SK-N-MC (cell line): ENCODE measurements around the gene P2RY12.

ENCODE experiments used
- DNase-seq: peaks from one replicate; pipeline ENCODE4 v3.0.0-alpha.2; 2011; ENCODE audit warnings: low read depth, low spot score
- H3K27ac ChIP-seq: fragments of 200-600 bp; sonication (generic); 2 replicates; pipeline ENCODE4 v1.5.1; 2016; ENCODE audit warnings: mixed run types
- H3K36me3 ChIP-seq: fragments of 200-600 bp; sonication (generic); 2 replicates; pipeline ENCODE4 v1.6.1; 2017; ENCODE audit warnings: antibody characterized with exemption, low read length, mixed read lengths; ENCODE audit not compliant: insufficient read depth
- H3K4me3 ChIP-seq: fragments of 200-600 bp; sonication (generic); 2 replicates; pipeline ENCODE4 v1.5.1; 2016
- H3K9ac ChIP-seq: fragments of 200-600 bp; sonication (generic); 2 replicates; pipeline ENCODE4 v1.8.0; 2017; ENCODE audit warnings: mixed run types, mixed read lengths; ENCODE audit not compliant: insufficient read length
- H3K9me3 ChIP-seq: fragments of 200-600 bp; sonication (generic); 2 replicates; pipeline ENCODE4 v1.6.1; 2017; ENCODE audit warnings: low read depth, mild to moderate bottlenecking, antibody characterized with exemption, low read length, moderate library complexity, mixed read lengths
- EZH2 ChIP-seq: fragments of 200-600 bp; sonication (generic); IDR thresholded peaks from one replicate; pipeline ENCODE4 v1.6.1; 2017; ENCODE audit warnings: antibody characterized with exemption
- FOXP2 ChIP-seq: optimal IDR thresholded peaks from 2 replicates; pipeline ENCODE3; 2011; ENCODE audit warnings: mild to moderate bottlenecking, moderate library complexity; ENCODE audit not compliant: insufficient read depth; ENCODE audit errors: extremely low read length, control extremely low read depth
- POLR2AphosphoS5 ChIP-seq: IDR thresholded peaks from 2 replicates; pipeline ENCODE4 v1.6.1; 2012; ENCODE audit warnings: mild to moderate bottlenecking, low read depth, low read length, borderline replicate concordance

The P2RY12 gene

DNA sequence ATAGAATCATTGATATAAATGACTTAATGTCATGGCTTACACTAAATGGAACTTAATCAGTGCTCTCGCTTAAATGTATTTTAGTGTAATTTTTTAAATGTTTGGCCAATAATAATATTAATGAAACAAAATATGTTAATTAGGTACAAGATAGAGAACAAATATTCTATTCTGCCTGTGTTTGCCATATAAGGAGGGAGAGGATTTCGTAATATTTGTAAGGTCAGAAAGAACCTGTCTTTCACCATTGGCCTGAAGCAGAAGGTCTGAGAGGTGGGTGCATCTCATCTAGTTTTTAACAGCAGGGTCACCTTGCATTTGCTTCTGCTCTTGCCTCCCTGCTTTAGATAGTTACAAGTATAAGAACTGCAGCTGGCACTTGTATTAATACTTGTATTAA lies 70.4 kb downstream of the P2RY12 start:
- H3K9me3 ChIP-seq = no peaks in the 10 kb centered on the region
- H3K9ac ChIP-seq = no peak overlapping the region
- H3K27ac ChIP-seq = no peak overlapping the region
- TF ChIP-seq POLR2AphosphoS5 = no peak
- TF ChIP-seq FOXP2 = no peak
- TF ChIP-seq EZH2 = no peak
- DNase-seq = no peak
- H3K36me3 ChIP-seq = no peaks in the 10 kb centered on the region
- H3K4me3 ChIP-seq = no peak overlapping the region

DNA sequence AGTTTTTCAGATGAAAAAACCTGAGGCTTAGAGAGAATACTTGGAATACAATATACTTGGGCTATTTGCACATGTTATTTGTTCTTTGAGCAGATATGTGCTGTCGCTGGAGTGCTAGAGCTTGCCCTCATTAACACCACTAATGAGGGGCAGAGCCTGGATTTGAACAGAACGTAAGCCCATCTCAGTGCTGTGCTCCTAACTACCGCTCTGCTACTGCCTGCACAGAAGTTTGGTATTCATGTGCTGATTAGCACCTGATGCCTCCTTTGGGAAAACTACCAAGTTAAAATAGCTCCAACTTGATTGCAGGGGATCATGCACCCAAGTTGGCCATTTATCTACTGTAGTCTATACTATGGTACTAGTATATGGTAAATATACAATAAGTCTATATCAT lies 71.6 kb downstream of the P2RY12 start:
- no peak for DNase-seq
- Histone ChIP-seq H3K4me3 (no peak overlapping the region), H3K9ac (no peak overlapping the region), H3K27ac (no peak overlapping the region), H3K9me3 (no peaks in the 10 kb centered on the region), H3K36me3 (no peaks in the 10 kb centered on the region)
- TF ChIP-seq FOXP2 = no peak
- no peak for TF ChIP-seq EZH2
- TF ChIP-seq POLR2AphosphoS5 = no peak

DNA sequence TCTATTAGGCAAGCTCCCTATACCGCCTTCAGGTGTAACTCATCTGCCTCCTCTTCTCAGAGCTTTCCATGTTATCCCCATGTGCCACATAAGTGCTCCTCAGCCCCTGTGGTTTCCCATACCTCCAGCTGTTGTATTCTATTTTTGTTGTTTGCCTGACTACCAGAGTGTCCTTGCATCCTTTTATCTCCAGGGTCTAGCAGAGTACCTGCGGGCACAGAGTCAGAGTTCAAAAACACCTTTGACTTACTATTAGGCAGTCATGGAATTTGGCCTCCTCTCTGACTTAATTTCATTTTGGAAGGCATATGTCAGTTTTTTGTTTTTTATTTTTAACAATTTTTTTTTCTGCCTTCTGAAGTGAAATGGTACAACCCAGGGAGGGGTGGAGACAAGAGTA lies 75.0 kb downstream of the P2RY12 start:
- Histone ChIP-seq H3K9ac (no peak overlapping the region), H3K36me3 (no peaks in the 10 kb centered on the region), H3K4me3 (no peak overlapping the region), H3K9me3 (no peaks in the 10 kb centered on the region), H3K27ac (no peak overlapping the region)
- TF ChIP-seq EZH2 = no peak
- no peak for TF ChIP-seq FOXP2
- no peak for TF ChIP-seq POLR2AphosphoS5
- DNase-seq = no peak

DNA sequence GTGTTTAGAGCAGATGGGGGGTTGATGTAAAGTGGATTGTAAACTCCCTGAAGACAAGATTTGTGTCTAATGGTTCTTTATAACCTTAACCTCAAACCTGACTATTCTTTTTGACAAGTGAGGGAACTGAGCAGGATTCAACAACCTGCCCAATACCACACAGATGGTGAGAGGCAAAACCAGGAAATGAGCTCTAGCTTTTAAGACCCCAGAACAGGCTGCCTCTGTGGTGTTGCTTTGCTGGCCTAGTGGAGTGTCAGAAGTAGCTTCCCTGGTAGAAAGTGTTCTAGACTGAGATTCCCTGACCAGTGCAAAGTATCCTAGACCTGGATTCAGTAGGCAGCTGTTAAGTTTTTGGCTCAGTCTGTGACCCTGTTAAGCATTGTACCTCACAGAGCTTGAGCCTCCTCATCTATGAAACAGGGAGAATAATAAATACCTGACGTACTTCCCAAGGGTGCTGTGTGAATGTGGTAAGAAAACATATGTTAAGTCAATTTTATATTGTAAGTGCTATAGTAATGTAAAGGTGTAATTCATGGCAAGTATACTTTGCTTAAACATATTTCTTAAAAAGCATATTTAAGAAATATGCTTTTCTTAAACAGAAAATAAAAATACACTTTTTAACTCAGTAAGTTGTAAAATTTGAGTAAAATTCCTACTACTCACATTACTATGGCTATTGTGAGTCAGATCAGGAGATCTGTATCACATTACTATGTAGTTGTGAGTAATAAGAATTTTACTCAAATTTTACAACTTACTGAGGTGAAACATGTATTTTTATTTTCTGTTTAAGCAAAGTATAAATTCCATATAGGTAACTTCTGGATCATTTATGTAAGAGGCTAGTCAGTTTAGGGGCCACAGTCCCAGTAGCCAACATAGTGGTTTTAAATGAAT lies 76.7 kb downstream of the P2RY12 start:
- no peak for DNase-seq
- Histone ChIP-seq H3K9ac (no peak overlapping the region), H3K4me3 (no peak overlapping the region), H3K36me3 (no peaks in the 10 kb centered on the region), H3K9me3 (no peaks in the 10 kb centered on the region), H3K27ac (no peak overlapping the region)
- TF ChIP-seq POLR2AphosphoS5 (no peak), EZH2 (no peak)

DNA sequence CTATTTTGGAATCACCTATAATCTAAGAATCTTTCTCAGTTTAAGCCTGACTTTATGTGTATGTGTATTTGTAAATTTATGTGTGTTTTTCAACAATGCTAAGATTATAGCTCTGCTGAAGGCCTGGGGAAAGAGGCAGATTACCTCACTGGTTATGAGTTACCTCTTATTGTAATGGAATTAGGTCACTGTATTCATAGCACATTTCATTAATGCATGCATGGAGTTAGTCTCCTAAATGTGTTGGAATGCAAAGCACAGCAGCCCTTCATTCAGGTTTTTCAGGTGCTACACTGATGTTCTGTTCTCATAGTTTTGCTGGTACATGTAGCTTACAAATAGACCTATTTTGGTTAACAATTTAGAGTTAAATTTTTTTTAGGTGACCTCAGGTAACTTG lies 77.4 kb downstream of the P2RY12 start:
- no peak for DNase-seq
- Histone ChIP-seq H3K9ac (no peak overlapping the region), H3K27ac (no peak overlapping the region), H3K36me3 (no peaks in the 10 kb centered on the region), H3K4me3 (no peak overlapping the region), H3K9me3 (no peaks in the 10 kb centered on the region)
- TF ChIP-seq EZH2 (no peak), FOXP2 (no peak), POLR2AphosphoS5 (no peak)

DNA sequence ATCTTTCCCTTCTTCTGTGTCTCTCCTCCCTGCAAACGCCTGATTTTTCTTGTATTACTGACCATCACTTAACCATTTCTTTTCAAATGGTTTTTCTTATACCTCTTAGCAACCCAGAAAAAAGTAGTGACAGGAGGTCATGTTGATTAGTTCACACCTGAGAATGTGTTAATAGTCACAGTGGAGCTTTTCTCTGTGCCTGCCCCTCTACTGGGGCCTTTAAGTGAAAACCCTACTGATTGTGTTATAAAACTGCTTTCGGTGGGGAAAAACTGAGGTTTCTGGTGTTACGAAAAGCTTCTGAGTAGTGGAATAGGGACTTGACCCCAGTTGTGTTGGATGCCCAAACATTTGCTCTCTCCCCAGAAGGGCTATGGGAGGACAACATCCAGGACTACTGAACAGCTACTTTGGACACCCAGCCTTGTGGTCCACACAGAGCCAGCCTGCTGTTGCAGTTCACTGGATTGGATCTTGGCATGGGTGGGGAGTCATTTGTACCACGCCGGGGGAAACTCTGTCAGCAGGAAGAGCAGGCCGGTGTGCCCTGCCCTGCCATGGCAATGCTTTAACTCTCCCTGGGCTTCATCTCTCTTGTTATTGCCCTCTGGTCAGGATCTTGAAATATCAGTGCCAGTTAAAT lies 78.3 kb downstream of the P2RY12 start:
- Histone ChIP-seq H3K4me3 (no peak overlapping the region), H3K9ac (no peak overlapping the region), H3K36me3 (no peaks in the 10 kb centered on the region), H3K27ac (no peak overlapping the region), H3K9me3 (no peaks in the 10 kb centered on the region)
- TF ChIP-seq FOXP2 (no peak), POLR2AphosphoS5 (no peak), EZH2 (no peak)
- no peak for DNase-seq

DNA sequence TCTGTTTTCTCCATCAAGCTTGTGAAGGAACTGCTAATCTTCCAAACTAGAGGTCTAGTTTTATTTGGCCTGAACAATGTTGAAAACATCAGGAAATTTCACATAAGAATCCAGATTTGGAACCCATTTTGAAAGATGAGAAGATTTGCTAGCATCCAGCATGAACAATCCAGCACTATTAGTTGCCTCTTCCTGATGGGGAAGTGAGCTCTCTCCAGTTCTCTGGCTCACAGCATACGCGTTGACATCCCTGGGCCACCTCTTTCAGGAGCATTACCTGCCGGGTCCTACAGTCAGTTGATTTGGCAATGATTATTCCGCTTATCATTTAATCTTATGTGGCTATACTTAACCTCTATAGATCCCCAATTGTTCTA lies 78.8 kb downstream of the P2RY12 start:
- Histone ChIP-seq H3K9me3 (no peaks in the 10 kb centered on the region), H3K9ac (no peak overlapping the region), H3K36me3 (no peaks in the 10 kb centered on the region), H3K4me3 (no peak overlapping the region), H3K27ac (no peak overlapping the region)
- TF ChIP-seq POLR2AphosphoS5 = no peak
- no peak for TF ChIP-seq EZH2
- TF ChIP-seq FOXP2 = no peak
- DNase-seq = no peak

DNA sequence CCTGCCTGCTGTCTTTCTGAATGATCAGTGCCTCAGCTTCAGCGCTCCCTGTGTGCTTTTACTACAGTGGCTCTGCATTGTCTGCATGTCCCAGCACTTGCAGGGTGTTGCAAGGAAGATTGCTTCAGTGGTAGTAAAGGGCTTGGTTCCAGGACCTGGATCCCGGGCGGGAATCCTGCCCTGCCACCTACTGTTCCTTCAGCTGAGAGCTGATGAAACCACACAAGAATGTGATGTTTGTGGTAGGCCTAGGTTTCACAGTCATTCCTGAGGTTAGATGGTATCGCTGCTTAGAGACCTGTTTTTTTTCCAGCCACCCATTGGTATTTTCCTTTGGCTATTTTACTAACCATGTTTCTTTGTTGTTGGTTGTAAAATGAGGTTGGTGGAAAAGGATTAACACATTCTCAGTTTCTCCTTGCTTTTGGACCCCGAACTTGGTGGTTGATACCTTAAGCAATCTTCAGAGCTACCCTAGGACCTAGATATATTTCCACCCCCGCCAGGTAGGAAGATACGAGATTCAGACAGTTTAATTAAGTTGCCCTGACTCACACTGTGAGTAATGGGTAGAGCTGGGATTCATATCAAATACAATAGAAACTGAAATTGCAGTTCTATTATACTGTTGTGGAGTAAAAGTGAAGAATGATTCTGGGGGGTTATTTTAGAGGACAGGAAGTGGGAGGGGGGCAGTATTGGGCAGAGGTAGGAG lies 79.3 kb downstream of the P2RY12 start:
- H3K9me3 ChIP-seq = no peaks in the 10 kb centered on the region
- H3K36me3 ChIP-seq = no peaks in the 10 kb centered on the region
- no peak for TF ChIP-seq EZH2
- TF ChIP-seq POLR2AphosphoS5 = no peak
- TF ChIP-seq FOXP2 = no peak
- H3K27ac ChIP-seq = no peak overlapping the region
- peak; percentile 35 for DNase-seq
- H3K9ac ChIP-seq = no peak overlapping the region
- H3K4me3 ChIP-seq = no peak overlapping the region

DNA sequence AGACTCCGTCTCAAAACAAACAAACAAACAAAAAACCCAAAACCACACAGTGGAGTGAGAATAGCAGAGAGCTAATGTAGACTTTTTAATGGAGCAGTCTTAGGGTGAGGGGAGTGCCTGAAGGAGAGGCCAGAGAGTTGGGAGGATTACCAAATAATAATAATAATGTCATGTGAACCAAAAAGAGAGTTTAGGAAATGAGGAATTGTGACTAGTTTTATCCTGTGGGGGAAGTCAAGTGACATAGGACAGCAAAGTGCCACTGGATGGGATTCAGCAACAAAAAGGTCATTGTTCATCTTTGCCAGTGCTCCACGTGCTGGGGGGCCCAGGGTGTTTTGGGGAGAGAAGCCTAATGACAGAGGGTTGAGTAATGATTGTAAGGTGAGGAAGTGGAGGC lies 80.8 kb downstream of the P2RY12 start:
- H3K27ac ChIP-seq = no peak overlapping the region

More for the DNA sequence above, 80.8 kb downstream of the P2RY12 start:
- H3K9ac ChIP-seq = no peak overlapping the region
- no peaks in the 10 kb centered on the region for H3K9me3 ChIP-seq
- DNase-seq = no peak
- TF ChIP-seq EZH2 = no peak
- TF ChIP-seq FOXP2 = no peak
- TF ChIP-seq POLR2AphosphoS5 = no peak
- no peaks in the 10 kb centered on the region for H3K36me3 ChIP-seq
- no peak overlapping the region for H3K4me3 ChIP-seq
